NCI-H2081 (cell line): ENCODE data around the gene MED27.

Experiments
- DNase-seq, 2 experiments: peaks; one replicate each; lab custom pipeline; 2025; lab: John Stamatoyannopoulos, UW

Gene MED27

DNA sequence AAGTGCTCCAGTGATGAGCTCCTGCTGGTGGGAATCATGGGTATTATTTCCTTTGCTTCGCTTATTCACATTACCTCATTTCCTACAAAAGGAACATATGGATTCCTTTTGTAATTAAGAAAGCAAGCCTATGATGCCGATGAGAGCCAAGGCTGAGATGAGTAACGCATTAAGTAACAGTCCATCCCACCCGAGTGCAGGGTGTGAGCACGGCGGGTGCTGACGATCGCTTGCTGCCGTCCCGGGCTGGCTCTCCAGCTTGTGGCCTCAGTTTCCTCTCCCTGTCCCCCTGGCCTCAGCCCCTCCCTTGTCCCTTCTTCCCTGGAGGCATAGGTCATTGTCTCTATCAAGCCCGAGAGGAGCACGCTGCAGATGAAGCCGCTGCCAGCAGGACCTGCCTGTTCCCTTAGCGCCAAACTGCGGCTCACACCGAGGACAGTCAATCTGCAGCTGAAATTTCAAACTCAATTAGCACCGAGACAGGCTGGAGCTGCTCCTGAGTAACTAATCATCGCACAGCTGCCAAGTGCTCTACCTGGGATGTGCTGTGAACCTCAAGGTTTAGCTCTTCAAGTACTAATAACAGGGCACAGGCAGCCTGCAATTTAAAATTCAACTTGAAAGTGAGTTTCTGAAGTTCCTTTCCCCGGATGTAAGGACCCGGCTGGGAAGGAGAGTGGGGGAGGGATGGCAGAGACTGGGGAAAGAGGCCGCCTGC lies 224.6 kb downstream of the MED27 start:
- DNase-seq: no peak

DNA sequence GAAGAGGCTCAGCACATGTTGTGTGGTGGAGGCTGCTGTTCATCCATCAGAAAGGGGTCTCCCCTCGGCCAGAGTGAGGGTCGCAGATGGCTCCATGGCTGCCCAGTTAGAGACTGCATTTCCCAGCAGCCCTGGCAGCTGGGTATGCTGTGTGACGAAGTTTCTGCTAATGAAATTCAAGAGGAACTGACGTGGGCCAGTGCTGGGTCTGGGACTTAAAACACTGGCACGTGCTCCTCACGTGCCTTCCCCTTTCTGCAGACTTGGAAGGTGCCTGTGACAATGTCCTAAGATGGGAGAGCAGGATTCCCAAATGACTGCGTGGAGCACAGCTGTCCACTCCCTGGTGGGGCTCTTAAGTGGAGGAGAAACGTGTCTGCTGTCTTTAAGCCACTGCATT lies 225.3 kb downstream of the MED27 start:
- DNase-seq: no peak

DNA sequence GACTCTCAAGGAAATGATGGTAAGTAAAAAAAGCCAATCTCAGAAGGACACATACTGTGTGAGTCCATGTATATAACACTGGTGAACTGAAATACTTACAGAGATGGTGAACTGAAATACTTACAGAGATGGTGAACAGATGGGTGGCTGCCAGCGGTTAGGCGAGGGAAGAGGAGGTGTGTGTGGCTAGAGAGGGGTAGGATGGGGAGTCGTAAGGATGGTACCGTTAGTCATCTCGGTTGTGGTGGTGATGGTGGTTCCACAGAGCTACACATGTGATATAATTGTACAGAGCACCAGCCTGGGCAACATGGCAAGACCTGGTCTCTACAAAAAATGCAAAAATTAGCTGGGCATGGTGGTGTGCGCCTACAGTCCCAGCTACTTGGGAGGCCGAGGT lies 226.2 kb downstream of the MED27 start:
- DNase-seq: no peak

DNA sequence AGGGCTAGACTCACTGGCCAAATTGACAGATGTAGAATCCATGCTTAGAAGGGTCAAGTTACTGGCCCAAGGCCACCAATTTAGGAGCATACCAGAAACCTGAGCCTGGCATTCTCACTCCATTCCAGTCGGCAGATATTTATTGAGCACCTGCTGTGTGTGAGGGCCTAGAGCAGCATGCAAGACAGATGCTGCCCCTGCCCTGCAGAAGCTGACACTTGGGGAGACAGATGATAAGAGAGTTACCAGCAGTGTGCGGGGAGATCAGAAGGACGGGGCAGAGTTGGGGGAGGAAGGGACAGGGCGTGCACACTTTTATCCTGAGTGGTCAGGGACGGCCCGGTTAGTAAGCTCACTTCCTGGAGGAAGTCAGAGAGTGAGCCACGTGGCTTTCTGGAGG lies 228.3 kb downstream of the MED27 start:
- no peak for DNase-seq

DNA sequence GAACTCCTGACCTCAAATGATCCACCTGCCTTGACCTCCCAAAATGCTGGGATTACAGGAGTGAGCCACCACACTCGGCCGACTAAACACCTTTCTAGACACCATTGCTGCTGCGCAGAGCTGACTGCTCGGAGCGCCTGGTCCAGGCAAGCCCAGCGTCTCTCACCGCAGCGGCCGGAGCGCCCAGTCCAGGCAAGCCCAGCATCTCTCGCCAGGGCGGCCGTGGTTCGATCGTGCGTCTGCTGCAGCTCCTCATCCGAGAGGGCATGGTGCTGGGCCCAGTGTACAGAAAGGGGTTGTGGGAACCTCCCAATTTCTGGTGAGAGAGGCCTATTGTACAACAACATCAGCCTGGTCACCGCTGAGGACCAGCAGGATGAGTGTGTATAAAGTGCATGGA lies 230.3 kb downstream of the MED27 start:
- no peak for DNase-seq

DNA sequence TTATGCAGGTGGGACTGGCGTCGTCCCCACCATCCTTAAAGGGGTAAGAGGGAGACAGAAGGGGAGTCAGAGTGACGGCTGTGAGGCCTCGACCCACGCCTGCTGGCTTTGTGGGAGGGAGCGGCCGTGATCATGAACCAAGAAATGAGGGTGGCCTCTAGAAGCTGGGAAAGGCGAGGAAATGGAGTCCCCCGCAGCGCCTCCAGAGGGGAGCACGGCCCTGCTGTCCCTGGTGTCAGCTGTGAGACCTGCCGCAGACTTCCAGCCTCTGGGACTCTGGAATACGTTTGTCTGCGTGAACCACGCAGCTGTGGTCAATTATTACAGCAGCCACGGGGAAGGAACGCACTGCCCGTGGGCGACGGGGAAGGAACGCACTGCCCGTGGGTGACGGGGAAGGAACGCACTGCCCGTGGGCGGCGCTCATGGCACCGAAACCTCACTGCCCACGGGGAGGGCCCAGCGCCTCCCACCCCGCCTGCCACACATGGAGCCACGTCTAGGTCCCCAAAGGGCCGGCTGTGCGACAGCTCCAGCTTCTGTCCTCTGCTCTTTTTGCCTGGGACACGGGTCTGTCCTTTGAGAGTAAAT lies 231.0 kb downstream of the MED27 start:
- no peak for DNase-seq

DNA sequence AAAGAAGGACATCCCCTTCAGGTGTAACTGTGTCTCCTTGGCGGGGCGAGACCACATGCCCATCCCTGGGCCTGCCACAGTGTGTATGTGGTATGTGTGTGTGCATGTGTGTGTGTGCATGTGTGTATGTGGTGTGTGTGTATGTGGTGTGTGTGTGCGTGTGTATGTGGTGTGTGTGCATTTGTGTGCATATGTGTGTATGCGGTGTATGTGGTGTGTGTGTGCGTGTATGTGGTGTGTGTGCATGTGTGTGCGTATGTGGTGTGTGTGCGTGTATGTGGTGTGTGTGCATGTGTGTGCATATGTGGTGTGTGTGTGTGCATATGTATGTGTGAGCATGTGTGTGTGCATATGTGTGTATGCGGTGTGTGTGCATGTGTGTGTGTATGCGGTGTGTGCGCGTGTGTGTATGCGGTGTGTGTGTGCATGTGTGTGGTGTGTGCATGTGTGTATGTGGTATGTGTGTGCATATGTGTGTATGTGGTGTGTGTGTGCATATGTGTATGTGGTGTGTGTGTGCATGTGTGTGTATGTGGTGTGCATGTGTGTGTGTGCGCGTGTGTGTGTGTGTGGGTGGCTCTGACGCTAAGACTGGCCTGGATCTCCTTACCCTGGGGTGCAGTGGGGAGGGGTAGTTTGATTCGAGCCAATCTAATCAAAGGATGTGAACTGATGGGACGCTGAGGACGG lies 231.9 kb downstream of the MED27 start:
- DNase-seq: no peak

DNA sequence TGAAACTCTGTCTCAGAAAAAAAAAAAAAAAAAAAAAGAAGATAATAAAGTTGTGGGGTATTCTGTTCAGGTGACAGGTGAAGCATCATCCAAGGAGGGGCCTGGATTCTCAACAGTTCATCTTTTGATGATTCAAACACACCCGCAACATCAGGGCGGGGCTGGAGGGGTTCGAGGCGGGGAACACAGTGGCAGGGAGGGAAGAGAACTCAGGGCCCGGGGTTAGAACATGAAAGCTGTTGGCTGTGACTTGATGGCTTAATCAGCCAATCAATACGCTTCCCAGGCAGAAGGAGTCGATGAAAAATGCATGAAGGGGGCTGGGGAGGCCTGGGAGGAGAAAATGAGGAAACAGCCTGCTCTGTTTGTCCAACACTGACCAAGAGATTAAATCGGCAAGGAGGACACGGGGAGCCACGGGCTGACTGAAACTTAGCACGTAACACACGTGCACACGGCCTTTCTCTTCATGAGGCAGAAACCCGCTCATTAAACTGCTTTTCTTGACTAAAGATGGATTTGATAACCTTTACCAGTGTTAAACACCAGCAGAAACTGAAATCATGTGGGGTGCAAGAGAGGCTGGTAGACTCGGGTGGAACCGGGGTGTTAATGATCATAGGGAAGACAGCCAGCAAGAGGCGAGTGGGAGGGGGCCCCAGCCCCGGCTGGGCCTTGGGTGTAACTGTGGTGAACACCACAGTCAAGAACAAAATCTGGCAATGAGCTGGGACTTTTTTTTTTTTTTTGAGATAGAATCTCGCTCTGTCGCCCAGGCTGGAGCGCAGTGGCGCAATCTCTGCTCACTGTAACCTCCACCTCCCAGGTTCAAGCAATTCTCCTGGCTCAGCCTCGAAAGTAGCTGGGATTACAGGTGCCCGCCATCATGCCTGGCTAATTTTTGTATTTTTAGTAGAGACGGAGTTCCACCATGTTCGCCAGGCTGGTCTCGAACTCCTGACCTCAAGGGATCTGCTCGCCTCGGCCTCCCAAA lies 234.1 kb downstream of the MED27 start:
- DNase-seq: no peak

DNA sequence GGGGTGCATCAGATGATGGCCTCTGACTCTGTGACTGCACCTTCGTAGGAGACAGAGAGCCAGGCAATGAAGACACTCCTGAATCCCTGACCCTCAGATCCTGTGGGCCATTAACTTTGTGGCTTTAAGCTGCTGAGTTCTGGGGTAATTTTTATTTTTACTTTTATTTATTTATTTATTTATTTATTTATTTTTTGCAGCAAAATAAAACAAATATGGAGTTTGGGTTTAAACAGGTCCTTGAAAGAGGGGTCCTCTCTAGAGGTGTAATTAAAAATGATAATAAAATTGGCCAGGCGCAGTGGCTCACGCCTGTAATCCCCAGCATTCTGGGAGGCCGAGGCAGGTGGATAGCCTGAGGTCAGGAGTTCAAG lies 234.9 kb downstream of the MED27 start:
- DNase-seq: no peak

DNA sequence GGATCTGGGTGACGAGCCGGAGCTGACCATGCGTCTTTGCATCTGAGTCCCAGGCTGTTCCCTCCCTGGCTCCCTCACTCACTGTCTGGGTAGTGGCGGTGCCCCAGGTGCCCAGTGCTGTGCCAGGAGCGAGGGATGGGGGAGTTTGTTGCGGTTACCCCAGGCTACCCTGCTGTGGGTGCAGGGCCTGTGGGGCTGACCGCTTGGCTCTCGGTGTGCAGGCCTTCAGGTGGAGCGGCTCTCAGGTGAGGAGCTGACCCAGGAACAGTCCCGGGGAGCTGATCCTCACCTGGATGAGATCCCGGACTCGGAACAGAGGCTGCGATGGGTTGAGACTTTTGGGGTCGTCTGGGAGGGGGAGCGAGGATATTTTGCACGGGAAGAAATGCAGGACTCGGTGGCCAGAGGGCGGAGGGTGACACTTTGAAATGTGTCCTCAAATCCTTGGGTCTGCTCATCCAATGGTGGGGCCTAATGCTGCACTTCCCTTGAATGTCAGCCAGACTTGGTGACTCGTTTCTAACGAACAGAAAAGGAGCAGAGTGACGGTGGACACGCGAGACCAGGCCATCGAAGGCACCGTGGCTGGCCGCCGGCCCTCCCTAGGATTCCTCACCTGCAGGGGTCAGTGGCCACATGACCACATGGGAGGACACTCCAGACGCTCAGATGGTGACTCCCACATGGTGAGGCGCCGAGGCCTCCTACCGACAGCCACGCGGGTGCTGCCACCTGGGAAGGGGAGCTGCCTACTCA lies 235.5 kb downstream of the MED27 start:
- no peak for DNase-seq

DNA sequence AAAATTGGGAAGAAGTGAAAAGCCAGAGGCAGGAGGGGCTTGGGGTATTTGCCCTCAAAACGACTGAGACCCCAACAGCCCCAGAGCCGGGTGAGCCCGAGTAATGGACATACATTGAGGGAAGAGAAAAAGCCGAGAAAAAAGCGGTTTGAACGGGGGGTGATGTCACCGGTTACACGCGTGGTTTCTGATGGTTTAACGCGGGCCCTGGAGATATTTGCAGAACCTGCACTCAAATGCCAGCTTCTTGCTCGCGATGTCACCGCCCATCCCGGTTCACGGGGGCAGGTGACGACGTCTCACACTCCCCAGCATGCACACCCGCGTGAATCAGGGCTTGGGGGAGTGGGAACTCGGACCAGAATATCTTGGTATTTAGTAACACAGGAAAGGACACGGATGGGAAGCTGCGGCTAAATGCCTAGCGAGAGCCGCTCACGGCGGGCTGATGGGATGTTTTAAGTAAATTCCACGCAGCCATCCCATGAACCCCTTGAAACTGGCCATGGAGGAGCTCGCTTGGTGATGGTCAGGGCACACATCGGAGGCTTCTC lies 237.8 kb downstream of the MED27 start:
- DNase-seq: no peak

DNA sequence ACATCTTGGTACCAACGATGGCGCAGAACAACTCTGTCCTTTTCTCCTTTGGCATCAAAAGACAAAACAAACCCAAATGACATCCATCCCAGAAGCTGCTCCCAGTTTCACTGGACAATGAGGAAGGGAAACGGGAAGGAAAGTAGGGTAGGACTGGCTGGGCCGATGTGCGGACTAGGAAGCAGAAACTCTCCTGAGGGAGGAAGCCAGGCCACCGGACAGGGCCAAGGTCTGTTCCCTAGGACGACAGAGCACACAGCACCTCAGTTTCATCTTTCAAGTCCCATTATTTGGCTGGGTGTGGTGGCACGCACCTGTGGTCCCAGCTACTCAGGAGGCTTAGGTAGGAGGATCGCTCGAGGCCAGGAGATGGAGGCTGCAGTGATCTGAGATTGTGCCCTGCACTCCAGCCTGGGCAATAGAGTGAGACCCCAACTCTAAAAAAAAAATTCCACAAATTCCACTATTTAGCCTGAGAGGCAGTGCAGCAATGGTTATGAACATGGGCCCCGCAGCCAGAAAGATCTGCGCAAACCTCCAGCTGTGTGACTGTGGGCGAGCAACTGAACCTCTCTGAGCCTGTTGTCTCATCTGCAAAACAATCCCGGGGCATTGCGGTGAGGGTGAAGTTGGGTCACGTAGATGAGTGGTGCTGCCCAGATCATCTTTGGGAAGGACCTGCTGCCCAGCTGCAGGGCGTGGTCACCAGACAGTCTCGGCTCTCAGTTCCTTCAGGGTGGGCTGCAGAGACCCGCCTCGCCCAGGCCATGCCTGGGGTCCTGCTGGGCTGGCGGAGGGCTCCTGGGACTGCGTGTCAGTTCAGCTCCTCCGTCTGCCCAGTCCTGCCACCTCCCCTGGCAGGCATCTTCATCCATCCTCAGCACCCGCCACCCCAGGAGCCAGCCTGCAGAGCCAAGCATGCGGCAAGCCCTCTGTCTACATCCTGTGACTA lies 238.6 kb downstream of the MED27 start:
- no peak for DNase-seq

DNA sequence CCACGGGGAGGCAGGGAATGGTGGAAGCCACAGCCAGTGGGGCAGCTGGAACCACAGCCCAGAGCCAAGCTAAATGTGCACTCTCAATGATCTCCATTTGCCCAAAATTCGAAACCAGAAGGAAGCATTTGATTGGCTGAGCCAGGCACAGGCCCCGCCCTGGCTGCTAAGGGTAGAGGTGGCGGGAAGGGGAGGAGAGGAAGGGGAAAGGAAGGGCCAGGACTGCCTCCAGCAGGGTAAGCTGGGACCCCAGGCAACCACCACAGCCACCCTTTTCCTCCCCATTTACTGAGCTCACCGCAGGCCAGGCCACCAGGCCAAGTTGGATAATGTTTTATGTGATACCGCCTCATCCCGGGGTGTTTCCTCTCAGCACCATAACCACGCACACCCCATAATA lies 239.4 kb downstream of the MED27 start:
- no peak for DNase-seq

DNA sequence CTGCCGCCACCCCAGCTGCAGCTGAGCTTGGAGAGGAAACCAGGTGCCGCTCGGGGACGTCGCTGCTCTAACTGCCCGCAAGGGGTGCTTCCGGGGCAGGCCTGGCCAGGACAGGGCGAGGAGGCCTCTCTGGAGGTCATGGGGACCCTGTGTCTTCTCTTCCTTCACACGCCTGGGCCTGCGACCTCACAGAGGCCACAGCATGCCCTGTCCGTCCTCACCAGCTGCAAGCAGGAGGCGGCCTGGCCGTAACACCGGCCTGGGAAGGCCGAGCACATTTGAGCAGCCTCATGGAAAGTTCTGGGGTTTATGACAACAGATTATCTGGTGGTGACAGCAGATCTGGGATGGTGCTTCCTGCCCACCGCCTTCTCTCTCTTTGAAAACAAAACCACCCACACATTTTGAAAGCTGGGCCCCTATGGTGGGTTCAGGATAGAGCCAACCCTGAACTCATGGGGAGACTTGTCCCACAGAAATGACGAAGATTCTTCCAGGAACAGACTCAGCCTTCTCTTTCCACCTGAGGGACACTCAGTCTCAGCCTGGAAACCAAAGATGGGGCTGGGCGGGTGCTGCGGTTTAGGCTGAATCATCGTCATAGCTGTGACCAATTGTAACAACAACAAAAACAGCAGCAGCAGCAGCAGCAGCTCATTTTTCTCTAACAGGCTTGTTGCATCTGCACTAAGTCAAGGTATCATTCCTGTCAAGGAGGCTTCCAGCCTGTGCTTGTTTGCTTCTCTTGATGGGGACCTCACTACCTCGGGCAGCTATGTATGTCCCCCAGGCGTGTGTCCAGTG lies 240.2 kb downstream of the MED27 start:
- DNase-seq: no peak

DNA sequence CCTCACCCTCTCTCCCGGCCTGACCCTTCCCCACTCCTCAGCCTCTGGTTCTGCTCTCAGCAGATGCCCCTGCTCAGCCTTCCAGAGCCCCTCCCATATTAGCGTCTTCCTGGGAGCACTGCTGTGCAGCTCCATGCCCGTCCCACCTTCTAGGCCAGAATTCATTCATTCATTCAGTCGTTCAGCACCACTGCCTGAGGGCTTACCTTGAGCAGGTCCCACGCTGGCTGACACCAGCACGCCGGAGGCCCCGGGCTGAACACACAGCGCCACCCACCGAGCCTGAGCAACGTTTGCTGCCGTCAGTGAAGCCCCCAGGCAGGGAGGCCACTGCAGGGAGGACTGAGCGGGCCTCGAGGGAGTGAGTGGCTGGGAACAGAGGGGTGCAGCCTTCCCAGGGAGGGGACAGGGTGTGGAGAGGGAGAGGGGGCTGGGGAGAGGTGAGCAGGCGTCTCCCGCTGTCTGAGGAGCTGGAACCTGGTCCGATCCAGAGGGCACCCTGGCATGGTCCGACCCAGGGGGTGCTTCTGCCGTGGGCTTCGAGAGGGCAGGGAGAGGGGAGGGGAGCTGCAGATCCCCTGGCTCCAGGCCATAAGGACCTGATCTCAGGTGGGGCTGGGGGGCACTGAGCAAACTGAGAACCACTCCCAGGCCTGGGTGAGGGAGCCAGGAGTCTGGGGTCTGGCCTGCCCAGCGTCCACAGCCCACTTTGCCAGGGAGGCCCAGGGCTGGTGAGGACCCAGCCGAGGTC lies 241.0 kb downstream of the MED27 start:
- DNase-seq: no peak

DNA sequence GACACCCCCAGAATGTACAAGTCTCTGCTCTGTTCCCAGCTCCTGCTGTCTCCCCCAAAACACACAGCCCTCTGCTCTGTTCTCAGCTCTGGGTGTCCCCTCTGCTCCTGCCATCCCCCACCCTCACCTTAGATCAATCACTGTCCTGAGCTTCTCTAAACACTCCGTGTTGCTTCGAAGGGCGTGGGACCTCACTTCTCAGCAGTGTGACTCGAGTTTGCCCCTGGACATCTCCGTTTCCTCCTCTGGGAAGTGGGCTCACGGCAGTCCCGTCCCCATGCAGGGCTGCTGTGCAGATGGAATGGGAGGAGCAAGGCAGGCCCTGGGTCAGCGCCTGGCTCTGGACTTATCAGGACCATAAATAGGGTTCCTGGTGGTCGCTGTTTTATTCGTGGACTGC lies 241.8 kb downstream of the MED27 start:
- DNase-seq: no peak

DNA sequence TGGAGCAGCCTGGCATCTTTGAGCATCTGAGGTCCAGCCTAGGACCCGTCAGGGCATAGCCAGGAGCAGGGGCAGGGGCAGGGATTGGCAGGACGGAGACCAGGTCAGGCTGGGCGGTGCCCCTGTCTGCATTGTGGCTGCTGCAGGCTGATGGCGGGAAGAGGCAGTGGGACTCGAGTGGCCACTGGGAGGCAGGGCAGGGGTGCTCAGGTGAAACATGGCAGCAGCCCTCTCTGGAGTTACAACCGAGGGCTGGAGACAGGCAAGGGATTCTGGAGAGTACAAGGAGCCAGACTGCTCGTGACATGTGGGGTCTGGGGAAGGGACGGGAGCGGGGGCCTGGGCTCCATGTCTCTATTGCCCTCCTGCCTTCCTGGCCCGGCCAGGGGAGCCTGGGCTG lies 242.4 kb downstream of the MED27 start:
- DNase-seq: peak in 1 of 2 experiments; percentile 4

DNA sequence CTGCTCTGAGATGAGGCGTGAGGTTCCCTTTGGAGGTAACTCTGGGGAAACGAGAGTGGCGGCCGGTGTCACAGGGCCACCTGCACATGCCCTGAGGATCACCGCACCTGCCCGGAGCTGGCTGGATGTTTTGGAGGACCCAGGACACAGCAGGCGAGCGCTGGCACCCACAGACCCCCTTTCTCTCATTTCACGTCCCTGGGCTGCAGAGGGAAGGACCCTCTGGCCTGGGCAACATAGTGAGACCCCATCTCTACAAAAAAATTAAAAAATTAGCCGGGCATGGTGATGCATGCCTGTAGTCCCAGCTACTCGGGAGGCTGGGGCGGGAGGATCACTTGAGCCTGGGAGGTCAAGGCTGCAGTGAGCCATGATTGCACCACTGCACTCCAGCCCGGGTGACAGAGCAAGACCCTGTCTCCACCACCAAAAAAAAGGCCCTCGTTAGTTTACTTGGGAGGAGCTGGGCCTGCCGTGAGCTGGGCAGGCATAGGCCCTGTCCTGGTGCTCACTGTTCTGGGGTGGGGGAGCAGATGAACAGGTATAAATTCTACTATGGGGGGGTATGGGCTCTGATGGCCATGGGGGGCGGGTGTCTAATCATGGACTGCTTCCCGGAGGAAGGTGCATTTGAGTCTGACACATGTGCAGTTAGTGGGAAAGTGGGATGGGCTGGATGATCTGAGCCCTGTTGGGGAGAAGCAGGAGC lies 242.9 kb downstream of the MED27 start:
- DNase-seq: no peak
